GM19023 (cell line): ENCODE data around the gene SH2D6.
"Not testable (repeated sequence)": the region's sequence is repeated elsewhere in the genome, so short reads cannot be mapped to it uniquely, and the experiment has no call there.

Source experiments
- ATAC-seq: cut with Tn5 transposase; IDR thresholded peaks from one replicate; pipeline ENCODE4 v1.9.1; 2021; ENCODE audit warnings: mild to moderate bottlenecking, moderate library complexity; ENCODE audit not compliant: unreplicated experiment

The SH2D6 gene

GRCh38 chr2:85439025-85439472 is 20.5 kb downstream of the SH2D6 start:
- no peak for ATAC-seq

GRCh38 chr2:85439569-85439968 is 21.1 kb downstream of the SH2D6 start:
- not testable (repeated sequence) for ATAC-seq

- no peak for ATAC-seq
These were observed 21.5 kb downstream of the SH2D6 start for GRCh38 chr2:85439986-85440385.

- no peak for ATAC-seq
These were observed 22.2 kb downstream of the SH2D6 start for GRCh38 chr2:85440729-85441128.

- no peak for ATAC-seq
These were observed 23.4 kb downstream of the SH2D6 start for GRCh38 chr2:85441864-85442263.

GRCh38 chr2:85444629-85445172 is 26.2 kb downstream of the SH2D6 start:
- ATAC-seq = no peak

- ATAC-seq = no peak
These were observed 27.1 kb downstream of the SH2D6 start for GRCh38 chr2:85445316-85446295.

GRCh38 chr2:85446296-85447221 is 28.0 kb downstream of the SH2D6 start:
- ATAC-seq = no peak

- no peak for ATAC-seq
These were observed 28.7 kb downstream of the SH2D6 start for GRCh38 chr2:85447222-85447585.

GRCh38 chr2:85448461-85449213 is 30.1 kb downstream of the SH2D6 start:
- ATAC-seq = no peak

GRCh38 chr2:85449214-85449588 is 30.7 kb downstream of the SH2D6 start:
- ATAC-seq = no peak

GRCh38 chr2:85452237-85452636 is 33.7 kb downstream of the SH2D6 start:
- no peak for ATAC-seq

- no peak for ATAC-seq
These were observed 35.1 kb downstream of the SH2D6 start for GRCh38 chr2:85453571-85453970.

GRCh38 chr2:85455552-85456090 is 37.1 kb downstream of the SH2D6 start:
- no peak for ATAC-seq

- ATAC-seq = no peak
These were observed 38.5 kb downstream of the SH2D6 start for GRCh38 chr2:85457043-85457442.

GRCh38 chr2:85457877-85458316 is 39.4 kb downstream of the SH2D6 start:
- ATAC-seq = no peak

GRCh38 chr2:85458601-85459563 is 40.4 kb downstream of the SH2D6 start:
- no peak for ATAC-seq

- ATAC-seq = no peak
These were observed 41.3 kb downstream of the SH2D6 start for GRCh38 chr2:85459771-85460170.

- no peak for ATAC-seq
These were observed 43.8 kb downstream of the SH2D6 start for GRCh38 chr2:85462322-85462721.
